Occipital lobe (tissue), 2 donors: ENCODE measurements around the gene RGR. TPM values are rescaled to one million over a fixed set of nuclear protein-coding genes. Genes with fewer than 3 reads are reported as not detected.
A peak's percentile ranks its signal among the peaks of the same experiment; 100 is the strongest.

Experiments used
- DNase-seq: peaks from one replicate; lab custom pipeline; 2025; lab: John Stamatoyannopoulos, UW
- total RNA-seq: library from RNA; depleted of rRNA; stranded (reverse); fragments of >200 nt; gene quantifications from one replicate; pipeline ENCODE4 v1.2.3, GENCODE V29; 2014

RGR gene
- total RNA-seq, 1 donor from 2014 or later = 0.47 TPM

DNA sequence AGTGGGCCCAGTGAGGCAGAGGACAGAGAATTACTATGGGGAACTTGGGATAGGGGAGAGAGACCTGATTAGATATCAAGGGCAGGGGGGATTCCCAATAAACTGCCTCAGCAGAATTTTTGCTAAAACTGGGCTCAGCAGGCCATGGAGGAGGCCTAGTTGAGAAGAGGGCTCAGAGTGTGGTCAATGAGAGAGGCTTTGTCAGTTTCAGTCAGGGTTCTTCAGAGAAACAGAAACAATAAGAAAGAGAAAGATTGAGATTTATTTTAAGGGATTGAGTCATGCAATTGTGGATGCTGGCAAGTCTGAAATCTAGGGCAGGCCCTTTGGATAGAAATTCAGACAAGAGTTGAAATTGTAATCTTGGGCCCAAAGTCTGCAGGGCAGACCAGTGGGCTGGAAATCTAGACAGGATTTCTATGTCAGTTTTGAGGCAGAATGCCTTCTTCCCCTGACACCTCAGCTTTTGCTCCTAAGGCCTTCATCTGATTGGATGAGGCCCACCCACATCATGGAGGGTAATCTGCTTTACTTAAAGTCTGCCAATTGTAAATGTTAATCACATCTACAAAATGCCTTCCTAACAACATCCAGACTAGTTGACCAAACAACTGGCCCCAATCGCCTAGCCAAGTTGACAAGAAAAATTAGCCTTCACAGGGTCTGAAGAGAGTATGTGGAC is 50.1 kb downstream of the RGR start:
- no peak for DNase-seq

GRCh38 chr10:84296091-84296981 is 51.5 kb downstream of the RGR start:
- peak; percentile 15 for DNase-seq

- DNase-seq = no peak
These were observed 53.2 kb downstream of the RGR start for GRCh38 chr10:84298057-84298456.

- no peak for DNase-seq
These were observed 57.4 kb downstream of the RGR start for GRCh38 chr10:84302223-84302622.

DNA sequence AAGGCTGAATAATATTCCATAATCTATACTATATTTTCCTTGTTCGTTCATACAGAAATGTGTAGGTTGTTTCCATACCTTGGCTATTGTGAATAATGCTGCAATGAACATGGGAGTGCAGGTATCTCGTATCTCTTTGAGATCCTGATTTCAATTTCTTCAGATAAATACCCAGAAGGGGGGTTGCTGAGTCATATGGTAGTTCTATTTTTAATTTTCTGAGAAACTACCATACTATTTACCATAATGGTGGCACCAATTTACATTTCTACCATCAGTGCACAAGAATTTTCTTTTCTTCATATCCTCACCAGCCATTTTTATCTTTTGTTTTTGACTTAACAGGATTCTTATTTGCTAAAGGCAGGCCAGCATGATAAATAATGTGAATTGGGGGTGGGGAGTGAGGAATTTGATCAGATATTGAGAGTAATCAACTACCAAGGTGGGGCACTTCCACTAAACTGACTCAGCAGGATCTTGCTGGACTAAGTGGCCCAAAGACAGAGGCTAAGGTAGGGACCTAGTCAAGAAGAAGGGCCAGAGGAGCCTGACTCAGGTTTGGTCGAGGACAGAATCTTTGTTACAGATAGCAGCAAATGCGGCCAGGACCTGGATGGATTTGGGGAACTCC is 62.0 kb downstream of the RGR start:
- no peak for DNase-seq

- DNase-seq = no peak
These were observed 63.2 kb downstream of the RGR start for GRCh38 chr10:84308021-84308420.

DNA sequence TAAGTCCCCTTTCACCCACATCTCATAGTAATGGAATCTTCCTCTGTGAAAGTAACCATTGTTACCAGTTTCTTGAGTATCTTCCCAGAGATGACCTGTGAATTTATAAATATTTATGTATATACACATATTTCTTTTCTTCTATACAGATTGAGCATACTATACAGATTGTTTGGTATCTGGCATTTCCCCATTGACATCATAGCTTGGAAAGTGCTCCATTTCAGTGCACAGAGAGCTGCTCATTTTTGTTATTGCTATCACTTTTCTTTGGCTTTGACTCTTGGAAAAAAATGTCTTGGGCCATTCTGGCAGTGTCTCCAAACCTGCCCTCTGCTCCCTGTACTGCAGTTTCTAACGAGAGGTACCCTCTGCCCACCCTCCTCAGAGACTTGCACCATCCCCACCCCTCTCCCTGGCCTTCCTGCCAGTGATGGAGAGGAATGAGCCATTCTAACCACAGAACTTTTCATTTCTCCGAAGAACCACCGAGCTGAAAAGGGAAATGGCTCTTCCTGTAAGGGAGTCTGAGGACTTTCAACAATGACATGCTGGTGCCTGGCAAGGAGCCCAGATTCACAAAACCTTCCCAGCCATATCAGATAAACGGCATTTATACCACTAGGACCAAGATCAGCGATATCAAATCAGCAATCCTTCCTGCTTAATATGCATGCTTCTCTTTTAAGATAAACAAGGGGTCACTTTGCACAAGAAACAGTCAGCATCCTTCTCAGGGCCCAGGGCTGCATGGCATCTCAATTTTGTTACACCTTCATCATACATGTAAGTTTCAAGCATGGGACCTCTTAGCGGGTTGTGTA is 63.8 kb downstream of the RGR start:
- no peak for DNase-seq

Other genes starting within 250 kb of the RGR start
- gene GHITM, start 105.5 kb upstream of the RGR start, total RNA-seq = 146 TPM
- gene GPR15LG, start 71.3 kb upstream of the RGR start, total RNA-seq = not detected
- 1.2 TPM for gene CDHR1, start 50.5 kb upstream of the RGR start, total RNA-seq
- gene LRIT2, start 19.5 kb upstream of the RGR start, total RNA-seq = not detected
- gene LRIT1, start 3.5 kb upstream of the RGR start, total RNA-seq = not detected
- gene CCSER2, start 83.5 kb downstream of the RGR start, total RNA-seq = 102 TPM